ENCODE measurements around the gene THPO. TPM values are rescaled to one million over a fixed set of nuclear protein-coding genes. Genes with fewer than 3 reads are reported as not detected.

THPO gene
- total and polyA plus RNA-seq, 9 of the 15 experiments (the other 6 are each of a cell fraction or from before 2014, with no cell fraction given): 0.11 to 1.1 (median 0.35) TPM; not detected in 1

GRCh38 chr3:184345317-184346144, 32.5 kb downstream of the THPO start (continued):
- no peak for TF ChIP-seq RREB1 (CRISPR knock-in tag; IDR thresholded peaks at IDR 0.05)
- no peak for TF ChIP-seq KDM1A (IDR thresholded peaks at IDR 0.05)
- TF ChIP-seq ZNF592 (IDR thresholded peaks at IDR 0.05): peak; percentile 74; the same call in 1 of the 2 replicates
- TF ChIP-seq HLTF (IDR thresholded peaks at IDR 0.05): no peak
- TF ChIP-seq CTCFL (IDR thresholded peaks at IDR 0.05; ENCODE audit: borderline replicate concordance, insufficient read depth, low read depth, low read length, poor library complexity, severe bottlenecking): peak; percentile 96
- no peak for TF ChIP-seq E2F3 (CRISPR knock-in tag; IDR thresholded peaks at IDR 0.05)
- TF ChIP-seq ZBTB26 (CRISPR knock-in tag; IDR thresholded peaks at IDR 0.05): no peak
- TF ChIP-seq SOX6 (IDR thresholded peaks at IDR 0.05): no peak
- no peak for TF ChIP-seq ELK1 (CRISPR knock-in tag; IDR thresholded peaks at IDR 0.05)
- no peak for TF ChIP-seq STAG1 (CRISPR knock-in tag; IDR thresholded peaks at IDR 0.05; ENCODE audit: borderline replicate concordance)

Measured in K562 (cell line).